EH (cell line): Measurements from ENCODE around the gene NUDT21.
"Not testable (repeated sequence)": the region's sequence is repeated elsewhere in the genome, so short reads cannot be mapped to it uniquely, and the experiment has no call there.

Experiments
- DNase-seq: peaks from one replicate; pipeline ENCODE4 v3.0.0-alpha.2; 2015; ENCODE audit warnings: low read depth

The NUDT21 gene

DNA sequence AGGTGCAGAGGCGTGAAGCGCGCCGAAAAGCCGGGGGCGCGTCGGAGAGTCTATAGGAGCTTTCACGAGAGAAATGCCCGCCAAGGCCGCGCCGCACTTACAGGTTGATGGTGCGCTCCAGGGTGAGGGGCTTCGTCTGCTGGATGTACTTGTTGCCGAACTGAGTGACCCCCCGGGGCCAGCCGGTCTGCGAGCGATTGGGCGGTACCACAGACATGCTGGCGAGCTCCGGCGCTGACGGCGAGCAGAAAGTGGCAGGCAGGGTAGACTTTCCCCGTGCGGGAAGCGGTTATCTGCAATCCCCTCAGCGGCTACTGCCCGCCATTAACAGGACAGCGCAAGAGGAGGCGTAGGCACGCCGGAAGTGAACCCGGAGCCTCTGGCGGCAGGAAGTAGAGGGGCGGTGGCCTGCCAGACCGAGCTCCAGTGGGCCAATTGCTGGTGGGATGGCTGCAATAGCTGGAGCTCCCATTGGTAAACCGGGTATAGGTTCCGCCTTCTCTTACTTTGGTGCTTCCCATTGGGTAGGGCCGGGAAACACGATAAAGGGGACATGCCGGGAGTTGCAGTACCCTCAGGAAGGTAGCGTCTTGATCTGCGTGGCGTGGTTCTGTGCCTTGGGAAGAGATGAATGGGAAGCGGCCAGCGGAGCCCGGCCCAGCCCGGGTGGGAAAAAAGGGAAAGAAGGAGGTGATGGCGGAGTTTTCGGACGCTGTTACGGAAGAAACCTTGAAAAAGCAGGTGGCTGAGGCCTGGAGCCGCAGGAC lies at the start of gene NUDT21, which contains the start of gene OGFOD1:
Gene NUDT21, minus strand, starts transcription at position 347 of the 767 bp plus-strand sequence. Its CDS starts 130 bp downstream, at position 217.
Gene OGFOD1, plus strand, starts transcription at position 569 of the 767 bp plus-strand sequence. Its CDS starts 59 bp downstream, at position 628.
- peak; percentile 99 for DNase-seq

GRCh38 chr16:56493815-56494214 lies 42.7 kb upstream of the NUDT21 start:
- DNase-seq, result no peak

DNA sequence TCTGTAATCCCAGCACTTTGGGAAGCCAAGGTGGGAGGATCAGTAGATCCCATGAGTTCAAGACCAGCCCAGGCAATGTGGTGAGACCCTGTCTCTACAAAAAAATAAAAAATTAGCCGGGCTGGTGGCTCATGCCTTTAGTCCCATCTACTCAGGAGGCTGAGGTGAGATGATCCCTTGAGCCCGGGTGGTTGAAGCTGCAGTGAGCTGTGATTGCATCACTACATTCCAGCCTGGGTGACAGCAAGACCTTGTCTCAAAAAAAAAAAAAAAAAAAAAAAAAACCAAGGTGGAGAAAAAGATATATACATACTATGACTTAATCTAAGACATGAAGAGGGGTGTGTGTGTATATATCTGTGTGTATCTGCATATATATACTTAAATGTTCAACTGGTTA lies 42.0 kb upstream of the NUDT21 start:
- DNase-seq, result peak; percentile 23

GRCh38 chr16:56491657-56492261 lies 40.6 kb upstream of the NUDT21 start:
- no peak for DNase-seq

GRCh38 chr16:56488868-56489267 lies 37.7 kb upstream of the NUDT21 start:
- not testable (repeated sequence) for DNase-seq

DNA sequence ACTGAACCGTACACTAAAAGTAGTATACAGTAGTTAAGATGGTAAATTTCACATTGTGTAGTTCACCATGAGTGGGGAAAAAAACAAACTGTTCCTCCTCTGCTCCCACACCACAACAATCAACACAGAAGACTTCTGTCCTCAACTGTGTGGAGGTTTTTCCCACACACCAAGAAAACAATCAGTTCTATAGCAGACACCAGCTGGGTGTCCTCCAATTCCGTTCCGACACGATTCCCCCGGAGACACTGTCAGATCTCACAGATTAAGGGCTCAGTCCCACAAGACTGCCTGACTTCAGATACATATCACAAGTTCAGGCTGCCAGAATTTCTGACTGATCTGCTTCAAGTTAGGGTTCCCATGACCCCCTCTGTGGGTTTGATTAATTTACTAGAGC lies 36.9 kb upstream of the NUDT21 start:
- no peak for DNase-seq

DNA sequence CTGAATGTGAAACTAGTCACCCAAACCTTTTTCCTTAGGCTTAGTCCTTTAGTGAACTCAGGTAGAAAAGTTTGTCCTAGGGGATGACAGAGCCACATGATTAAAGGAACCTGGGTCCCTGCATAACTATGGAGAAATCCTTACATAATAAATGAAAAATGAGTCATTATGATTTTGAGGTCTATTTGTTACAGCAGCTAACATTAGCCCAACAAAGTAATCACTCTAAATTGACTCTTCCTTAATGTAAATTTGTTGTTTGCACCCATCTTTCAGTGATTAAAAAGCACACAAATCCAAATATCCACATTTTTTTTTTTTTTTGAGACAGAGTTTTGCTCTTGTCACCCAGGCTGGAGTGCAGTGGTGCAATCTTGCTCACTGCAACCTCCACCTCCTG lies 32.3 kb upstream of the NUDT21 start:
- DNase-seq, result no peak

GRCh38 chr16:56482683-56483236 lies 31.6 kb upstream of the NUDT21 start:
- DNase-seq, result peak; percentile 19

DNA sequence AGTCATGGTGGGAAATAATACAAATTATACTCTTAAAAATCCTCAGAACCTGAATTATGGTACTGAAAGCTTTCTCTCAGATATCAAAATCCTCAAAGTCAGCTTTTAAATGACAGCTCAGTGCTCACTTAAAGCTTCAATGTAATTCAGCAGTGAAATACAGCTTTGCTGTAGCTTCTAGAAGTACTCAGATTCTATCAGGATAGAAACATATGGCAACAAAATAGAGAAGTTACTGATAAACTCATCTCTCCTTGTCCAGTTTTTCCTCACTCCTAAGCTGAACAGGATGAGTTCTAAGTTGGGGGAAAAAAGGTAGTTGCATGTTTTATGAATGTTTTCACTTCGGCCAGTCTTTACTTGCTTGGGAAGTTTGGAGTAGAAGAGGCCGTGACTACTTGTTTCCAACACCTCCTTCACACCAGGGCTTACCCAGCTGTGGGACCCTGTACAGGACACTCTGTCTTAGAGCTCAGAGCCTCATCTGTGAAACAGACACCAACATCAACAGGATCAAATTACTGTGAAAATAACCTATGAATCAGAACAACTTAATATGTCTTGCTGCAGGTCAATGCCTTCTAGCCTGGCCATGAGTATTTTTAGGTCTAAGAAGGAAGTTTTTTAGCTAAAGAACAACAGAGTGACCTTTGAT lies 30.5 kb upstream of the NUDT21 start:
- peak; percentile 36 for DNase-seq

DNA sequence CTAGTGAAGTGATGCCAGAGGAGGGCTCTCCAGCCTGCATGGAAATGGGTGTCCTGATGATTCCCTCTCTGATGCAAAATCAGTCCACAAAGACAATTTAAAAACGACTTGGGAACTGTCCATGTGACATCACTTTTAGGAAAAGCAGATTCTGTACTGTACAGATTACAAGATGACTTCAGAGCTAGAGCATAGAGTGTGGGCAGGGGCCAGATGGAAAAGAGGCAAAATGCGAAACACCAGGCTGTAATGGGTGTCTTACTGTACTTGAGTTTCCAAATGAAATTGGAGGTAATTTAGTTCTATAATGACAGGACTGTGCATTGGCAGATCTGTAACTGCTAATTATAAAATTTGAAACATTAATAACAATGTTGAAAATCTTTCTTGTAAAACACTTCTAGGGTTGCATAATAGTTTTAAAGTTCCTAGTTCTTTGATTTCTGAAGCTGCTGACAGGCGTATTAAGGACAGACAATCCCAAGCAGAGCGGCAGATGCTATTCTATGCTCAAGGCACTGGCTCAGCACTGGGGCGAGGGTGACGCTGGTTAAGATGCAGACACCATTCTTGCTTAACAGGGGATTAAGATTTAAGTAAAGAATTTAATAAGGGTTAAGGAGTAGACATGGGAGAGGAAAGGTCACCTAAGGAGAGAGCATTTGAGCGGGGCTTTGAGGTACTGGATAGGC lies 29.8 kb upstream of the NUDT21 start:
- no peak for DNase-seq

- no peak for DNase-seq
Observed at GRCh38 chr16:56479469-56479868, 28.3 kb upstream of the NUDT21 start.

DNA sequence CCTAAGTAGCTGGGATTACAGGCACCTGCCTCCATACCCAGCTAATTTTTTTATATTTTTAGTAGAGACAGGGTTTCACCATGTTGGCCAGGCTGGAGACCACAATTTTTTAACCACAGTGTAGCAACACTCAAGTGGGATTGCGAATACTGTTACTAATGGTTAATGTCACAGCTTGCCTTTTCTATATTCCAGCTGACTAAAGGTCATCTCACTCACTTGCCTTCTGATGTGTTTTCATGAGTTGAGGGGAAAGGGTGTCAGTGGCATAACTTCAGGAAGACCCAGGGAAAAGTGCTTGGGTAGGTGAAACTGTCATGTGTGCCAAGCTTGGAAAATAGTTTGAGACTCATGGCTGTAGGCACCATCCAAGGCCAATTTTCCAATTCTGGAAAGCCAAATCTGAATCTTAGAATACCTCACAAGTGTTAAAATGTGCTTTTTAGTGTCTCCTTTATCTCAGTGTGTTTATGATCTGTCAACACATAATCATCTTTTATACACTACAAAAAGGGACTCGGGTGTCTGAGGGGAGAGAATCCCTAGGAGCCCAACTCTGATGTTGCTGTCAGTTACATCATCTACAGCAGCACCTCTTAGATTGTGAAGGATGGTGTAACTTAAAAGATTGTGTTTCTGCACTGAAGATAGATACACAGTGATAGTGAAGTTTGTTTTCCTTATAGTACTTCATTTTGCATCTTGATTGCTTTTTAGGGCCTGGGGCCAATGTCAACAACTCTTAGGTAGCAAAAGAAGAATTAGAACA lies 27.3 kb upstream of the NUDT21 start:
- no peak for DNase-seq

- DNase-seq, result peak; percentile 90
Observed at GRCh38 chr16:56477096-56477878, 26.2 kb upstream of the NUDT21 start.

DNA sequence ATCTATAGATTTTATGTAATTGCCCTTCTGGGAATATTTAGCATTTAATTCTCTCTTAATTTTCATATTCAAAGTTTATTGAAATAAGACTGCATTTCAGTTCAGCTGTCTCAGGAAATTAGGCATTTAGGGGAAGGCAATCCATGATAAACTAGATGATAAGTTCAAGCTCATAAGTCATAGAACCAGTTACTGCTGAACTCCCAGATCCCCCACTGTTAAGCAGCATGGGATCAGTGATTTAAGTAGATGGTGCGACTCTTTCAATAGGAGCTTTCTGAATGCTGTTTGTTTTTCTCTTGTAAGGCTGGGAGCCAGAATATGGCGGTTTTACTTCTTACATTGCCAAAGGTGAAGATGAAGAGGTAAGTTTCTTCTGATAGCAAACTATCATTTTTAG lies 24.1 kb upstream of the NUDT21 start:
- DNase-seq, result no peak

DNA sequence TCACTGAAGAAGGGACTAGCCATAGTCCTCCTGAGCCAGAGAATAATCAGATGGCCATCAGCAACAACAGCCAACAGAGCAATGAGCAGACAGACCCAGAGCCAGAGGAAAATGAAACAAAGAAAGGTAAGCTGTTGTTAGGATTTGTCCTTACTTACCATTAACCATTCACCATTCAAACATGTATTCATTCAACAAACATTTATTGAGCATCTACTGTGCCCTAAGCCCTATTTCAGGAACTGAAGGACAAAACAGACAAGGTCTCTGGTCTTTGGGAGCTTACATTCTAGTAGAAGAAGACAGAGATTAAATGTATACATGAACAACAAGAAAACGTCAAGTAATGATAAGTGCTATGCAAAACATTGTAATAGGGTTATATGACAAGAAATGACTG lies 19.5 kb upstream of the NUDT21 start:
- no peak for DNase-seq

- DNase-seq, result no peak
Observed at GRCh38 chr16:56470232-56470631, 19.1 kb upstream of the NUDT21 start.

DNA sequence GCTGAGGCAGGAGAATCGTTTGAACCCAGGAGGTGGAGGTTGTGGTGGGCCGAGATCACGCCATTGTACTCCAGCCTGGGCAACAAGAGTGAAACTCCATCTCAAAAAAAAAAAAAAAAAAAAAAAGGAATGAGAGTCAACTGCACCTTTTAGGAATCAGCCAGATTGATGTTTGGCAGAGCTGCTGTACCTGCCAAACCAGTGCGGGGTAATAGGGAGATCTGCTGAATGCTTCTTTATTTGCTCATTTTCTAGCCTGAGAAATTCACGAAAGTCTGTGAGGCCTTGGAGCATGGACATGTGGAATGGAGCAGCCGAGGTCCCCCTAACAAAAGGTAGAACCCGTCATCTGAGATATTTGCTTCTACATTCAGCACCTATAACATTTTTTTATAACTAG lies 18.6 kb upstream of the NUDT21 start:
- no peak for DNase-seq

- no peak for DNase-seq
Observed at GRCh38 chr16:56468800-56469199, 17.7 kb upstream of the NUDT21 start.

DNA sequence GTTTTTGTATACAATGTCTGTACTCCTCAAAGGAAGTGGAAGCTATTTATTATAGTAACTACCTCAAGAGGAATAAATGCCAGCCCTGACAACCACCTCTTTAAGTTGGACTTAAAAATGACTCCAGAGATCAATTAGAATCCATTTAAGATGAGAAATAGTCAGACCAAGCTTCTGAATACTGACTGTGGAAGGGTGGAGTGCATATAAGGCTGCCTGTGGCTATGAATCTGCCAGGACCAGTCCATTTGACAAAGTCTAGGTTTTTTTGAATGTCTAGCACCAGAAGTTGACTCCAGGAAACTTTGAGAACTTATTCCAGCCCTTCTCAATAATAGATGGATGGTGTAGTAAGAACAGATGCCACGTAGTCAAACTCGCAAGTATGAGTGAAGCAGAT lies 15.2 kb upstream of the NUDT21 start:
- no peak for DNase-seq

- DNase-seq, result no peak
Observed at GRCh38 chr16:56463153-56463552, 12.0 kb upstream of the NUDT21 start.
